Measurements from ENCODE around the gene EXOSC1.
"Not testable (repeated sequence)": the region's sequence is repeated elsewhere in the genome, so short reads cannot be mapped to it uniquely, and the experiment has no call there.

EXOSC1 gene

DNA sequence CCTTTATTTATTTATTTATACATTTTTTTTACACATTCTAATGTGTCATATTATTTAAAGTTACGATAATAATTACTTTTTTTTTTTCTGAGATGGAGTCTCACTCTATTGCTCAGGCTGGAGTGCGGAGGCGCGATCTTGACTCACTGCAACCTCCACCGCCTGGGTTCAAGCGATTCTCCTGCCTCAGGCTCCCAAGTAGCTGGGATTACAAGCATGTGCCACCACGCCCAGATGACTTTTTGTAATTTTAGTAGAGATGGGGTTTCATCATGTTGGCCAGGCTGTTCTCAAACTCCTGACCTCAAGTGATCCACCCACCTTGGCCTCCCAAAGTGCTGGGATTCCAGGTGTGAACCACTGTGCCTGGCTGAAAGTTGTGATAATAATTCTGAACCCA, 39.3 kb downstream of the EXOSC1 start:
- DNase-seq: not testable (repeated sequence)

DNA sequence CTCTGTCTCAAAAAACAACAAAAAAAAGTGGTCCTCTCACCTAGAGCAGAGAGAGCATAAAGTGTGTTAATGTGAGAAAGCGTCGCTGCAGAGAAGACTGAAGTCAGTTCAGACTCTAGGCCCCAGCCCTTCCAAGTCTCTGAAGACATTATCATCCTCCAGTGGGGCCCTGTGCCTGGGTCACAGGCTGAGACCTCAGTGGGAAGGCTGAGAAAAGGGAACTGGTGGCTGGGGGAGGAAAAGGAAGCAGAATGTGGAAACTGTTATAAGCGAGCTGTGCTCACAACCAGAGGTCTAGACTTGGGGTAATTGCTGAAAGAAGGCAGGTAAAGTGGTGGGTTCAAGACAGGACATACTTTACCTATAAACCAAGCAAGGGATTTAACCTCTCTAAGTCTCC, 39.7 kb downstream of the EXOSC1 start:
- no peak for DNase-seq

DNA sequence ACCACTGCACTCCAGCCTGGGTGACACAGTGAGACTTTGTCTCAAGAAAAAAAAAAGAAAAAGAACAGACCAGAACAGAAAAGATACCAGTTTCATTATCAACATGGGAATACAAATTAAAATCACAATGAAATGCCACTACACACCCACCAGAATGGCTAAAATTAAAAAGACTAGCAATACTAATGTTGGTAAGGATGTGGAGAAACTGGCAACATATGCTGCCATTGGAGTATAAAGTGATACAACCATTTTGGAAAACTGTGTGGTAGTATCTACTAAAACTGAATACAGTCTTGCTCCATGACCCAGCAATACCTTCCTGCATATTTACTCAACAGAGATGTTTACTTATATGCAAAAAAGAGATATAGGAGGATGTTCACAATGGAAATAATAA, 41.8 kb downstream of the EXOSC1 start:
- DNase-seq: no peak

DNA sequence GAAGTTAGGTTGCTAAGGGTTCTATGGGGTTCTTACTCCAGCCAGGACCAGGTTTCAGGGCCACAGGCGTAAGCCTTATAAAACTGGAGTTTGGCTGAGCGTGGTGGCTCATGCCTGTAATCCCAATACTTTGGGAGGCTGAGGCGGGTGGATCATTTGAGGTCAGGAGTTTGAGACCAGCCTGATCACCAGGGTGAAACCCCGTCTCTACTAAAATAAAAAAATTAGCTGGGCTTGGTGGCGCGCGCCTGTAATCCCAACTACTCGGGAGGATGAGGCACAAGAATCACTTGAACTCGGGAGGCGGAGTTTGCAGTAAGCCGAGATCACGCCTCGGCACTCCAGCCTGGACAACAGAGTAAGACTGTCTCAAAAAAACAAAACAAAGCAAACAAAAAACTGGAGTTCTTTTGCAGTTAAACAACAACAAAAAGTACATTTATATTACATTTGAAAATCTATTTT, 44.3 kb downstream of the EXOSC1 start:
- DNase-seq: no peak

DNA sequence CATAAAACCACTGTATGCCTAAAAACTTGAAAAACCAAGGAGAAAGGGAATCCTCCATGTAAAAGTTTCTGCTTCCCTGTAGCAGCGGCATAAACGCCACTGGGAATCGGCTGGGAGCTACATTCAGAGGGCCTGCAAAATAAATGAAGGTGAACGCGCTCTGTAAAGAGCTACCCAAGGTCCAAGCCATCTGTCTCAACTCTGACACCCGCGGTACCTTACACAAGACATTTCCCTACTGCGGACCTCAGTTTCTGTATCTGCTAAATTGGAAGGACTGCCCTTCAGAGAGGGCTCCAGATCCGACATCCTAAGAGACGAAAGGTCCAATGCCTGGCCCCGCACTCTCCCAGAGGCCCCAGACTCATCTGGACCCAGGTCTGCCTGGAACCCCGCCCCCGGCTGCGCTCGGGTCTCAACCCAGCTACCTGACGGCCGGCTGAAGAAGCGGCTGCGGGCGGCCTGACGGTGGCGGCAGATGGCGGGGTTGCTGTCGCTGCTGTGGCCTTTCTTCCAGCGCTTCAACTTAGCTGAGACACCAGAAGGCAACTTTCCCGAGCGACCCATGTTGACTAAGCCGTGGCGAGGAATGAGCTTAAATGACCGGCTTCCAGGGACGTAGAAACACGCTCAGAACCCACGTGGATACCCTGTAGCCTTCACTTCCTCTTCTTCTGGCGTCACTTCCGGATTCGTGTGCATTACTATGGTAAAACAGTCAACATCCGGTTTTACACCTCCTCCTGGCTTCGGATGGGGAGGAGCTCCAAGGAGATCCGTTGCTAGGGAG, 44.9 kb downstream of the EXOSC1 start, which contains the start of gene RRP12:
Gene RRP12 (minus strand): TSS at position 676 of the 790 bp plus-strand sequence. CDS start 109 bp downstream, at position 567.
- peak; percentile 97 for DNase-seq

DNA sequence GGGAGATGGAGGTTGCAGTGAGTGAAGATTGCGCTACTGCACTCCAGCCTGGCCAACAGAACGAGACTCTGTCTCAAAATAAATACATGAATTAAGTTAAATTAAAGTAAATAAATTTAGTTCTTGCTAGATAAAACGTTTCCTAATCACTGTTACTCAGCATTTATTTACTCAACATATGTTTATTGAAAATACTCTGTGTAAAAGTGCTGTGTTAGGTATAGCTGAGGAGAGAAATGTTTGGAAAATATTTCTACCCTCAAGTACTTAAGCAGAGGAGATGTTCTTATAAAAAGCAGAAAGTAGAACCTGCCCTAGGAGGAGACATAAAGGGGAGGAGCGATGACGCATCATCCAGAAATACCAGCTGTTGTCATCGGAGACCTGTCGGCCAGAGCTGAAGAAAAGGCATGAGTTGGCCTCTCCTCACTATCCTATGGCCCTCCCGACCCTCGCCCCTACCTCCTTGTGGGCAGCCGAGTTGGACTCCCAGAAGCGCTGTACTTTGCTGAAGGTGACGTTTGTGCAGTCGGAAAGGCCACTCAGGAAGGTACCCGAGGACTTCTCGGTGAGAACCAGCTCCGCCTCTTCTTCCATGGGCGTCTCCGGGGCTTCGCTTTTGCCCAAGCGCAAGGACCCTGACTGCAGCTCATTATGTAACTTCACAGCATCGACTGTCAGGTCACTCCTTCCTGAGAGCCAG, 45.8 kb downstream of the EXOSC1 start:
- no peak for DNase-seq

DNA sequence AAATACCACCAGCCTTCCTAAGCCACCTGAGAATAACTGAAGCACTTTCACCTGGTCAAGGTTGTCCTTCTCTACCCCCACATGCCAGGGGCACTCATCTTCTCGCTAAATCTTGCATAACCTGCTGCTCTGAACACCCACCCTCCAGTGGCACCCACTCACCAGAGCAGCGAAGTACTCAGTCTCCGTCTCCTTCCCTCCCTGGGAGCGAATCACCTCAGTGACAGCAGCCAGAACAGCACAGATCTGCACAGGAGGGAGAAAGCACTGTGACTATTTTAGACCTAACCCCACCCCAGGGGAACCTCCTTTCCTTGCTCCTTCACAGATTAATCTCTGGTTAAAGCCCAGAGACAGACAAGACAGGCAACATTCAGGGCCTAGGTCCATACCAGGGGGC, 49.8 kb downstream of the EXOSC1 start:
- DNase-seq: no peak

DNA sequence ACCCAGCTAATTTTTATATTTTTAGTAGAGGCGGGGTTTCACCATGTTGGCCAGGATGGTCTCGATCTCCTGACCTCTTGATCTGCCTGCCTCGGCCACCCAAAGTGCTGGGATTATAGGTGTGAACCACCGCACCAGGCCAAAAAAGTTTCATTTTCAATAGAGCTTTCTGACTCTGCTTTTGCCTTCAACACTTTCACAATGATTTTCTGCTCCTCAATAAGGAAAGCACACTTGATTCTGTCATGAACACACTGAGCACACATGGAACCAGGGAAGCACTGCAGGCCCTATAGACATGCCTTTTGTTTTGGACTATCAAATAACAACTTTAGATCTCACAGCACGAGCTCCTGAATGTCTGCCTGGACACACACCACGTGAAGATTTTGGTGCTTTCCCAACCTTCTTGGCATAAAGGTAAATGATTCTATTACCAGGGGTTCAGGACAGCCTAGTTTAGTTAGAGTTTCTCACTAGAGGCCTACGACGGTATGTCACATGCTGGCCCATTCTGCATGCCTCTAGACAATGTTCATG, 52.7 kb downstream of the EXOSC1 start:
- no peak for DNase-seq

DNA sequence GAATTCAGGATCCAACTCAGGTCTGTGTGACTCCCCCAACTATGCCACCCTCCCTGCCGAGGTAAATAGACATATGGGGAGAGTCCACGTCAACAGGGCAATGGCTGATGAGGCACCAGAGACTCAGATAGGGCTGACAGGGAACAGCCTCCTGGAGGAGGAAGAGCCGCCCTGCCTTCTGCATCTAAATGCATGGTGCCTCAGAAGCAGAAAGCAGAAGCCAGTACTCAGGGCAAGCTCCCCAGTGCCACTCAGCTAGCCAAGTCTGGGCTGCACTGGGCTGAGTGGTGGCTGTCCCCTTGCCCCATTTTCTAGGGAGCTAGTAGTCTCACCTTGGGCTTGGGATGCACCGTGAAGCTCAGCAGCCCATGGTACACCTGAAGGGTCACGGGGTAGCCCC, 55.7 kb downstream of the EXOSC1 start:
- DNase-seq: no peak

DNA sequence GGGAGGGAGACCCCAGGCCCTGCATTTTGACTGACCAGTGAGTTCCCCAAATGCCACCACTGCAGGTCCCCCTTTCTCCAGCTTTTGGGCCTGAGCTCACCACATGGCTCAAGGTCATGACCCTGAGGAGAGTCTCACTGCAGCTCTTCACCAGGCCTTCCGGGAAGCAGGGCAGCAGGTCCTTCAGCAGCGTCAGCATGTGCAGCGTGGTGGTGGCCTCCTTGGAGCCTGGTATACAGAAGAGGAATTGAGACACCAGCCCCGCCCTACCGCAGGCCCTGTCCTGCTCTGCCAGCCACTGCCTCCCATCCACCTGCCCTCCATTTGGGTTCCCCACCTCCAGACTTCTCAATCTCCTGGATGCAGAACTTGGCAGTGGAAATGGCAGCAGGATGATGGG, 57.7 kb downstream of the EXOSC1 start:
- DNase-seq: no peak
